Fibroblast of lung (primary cell): ENCODE results near the gene SEPTIN8. TPM values are rescaled to one million over a fixed set of nuclear protein-coding genes. Genes with fewer than 3 reads are reported as not detected.

ENCODE experiments used
- DNase-seq, 2 donors: peaks; one replicate each; pipeline versions ENCODE4 v3.0.0 to v3.0.0-alpha.2; 2010; ENCODE audit warnings: low read depth in 2 of 2
- H2AFZ ChIP-seq: 2 replicates; pipeline ENCODE4 v1.5.1; 2012; ENCODE audit warnings: low read length, control low read depth, inconsistent platforms
- H3K27ac ChIP-seq: 2 replicates; pipeline ENCODE4 v1.5.1; 2011; ENCODE audit warnings: low read length, control low read depth; ENCODE audit not compliant: insufficient read depth
- H3K27me3 ChIP-seq: 2 replicates; pipeline ENCODE4 v1.5.1; 2011; ENCODE audit warnings: mild to moderate bottlenecking, low read length; ENCODE audit not compliant: control insufficient read depth, insufficient read depth
- H3K36me3 ChIP-seq: 2 replicates; pipeline ENCODE4 v1.5.1; 2011; ENCODE audit warnings: low read length; ENCODE audit not compliant: control insufficient read depth, insufficient read depth
- H3K4me1 ChIP-seq: 2 replicates; pipeline ENCODE4 v1.5.1; 2011; ENCODE audit warnings: low read length; ENCODE audit not compliant: control insufficient read depth, insufficient read depth; ENCODE audit errors: extremely low read depth
- H3K4me2 ChIP-seq: 2 replicates; pipeline ENCODE4 v1.5.1; 2011; ENCODE audit warnings: low read length, control low read depth; ENCODE audit not compliant: insufficient read depth; ENCODE audit errors: extremely low read depth
- H3K4me3 ChIP-seq, 4 experiments: fragments of 200-600 bp in 1 of 4; sonication (generic) in 1 of 4; replicated peaks in 1 of 4; 2 replicates each; pipeline ENCODE4 v1.5.1; 2011 to 2016; ENCODE audit warnings: low read length in 4 of 4, low read depth in 3 of 4, mild to moderate bottlenecking in 3 of 4, control low read depth in 2 of 4, inconsistent platforms in 1 of 4, mixed read lengths in 1 of 4; ENCODE audit not compliant: insufficient read depth in 1 of 4; ENCODE audit errors: control extremely low read depth in 1 of 4
- H3K79me2 ChIP-seq: 2 replicates; pipeline ENCODE4 v1.5.1; 2012; ENCODE audit warnings: mild to moderate bottlenecking, low read length, inconsistent platforms; ENCODE audit not compliant: control insufficient read depth, insufficient read depth
- H3K9ac ChIP-seq: 2 replicates; pipeline ENCODE4 v1.5.1; 2011; ENCODE audit warnings: mild to moderate bottlenecking, low read length, control low read depth; ENCODE audit not compliant: insufficient read depth
- H3K9me3 ChIP-seq: 2 replicates; pipeline ENCODE4 v1.5.1; 2012; ENCODE audit warnings: low read depth, low read length; ENCODE audit not compliant: control insufficient read depth, insufficient read depth
- H4K20me1 ChIP-seq: 2 replicates; pipeline ENCODE4 v1.5.1; 2011; ENCODE audit warnings: low read length; ENCODE audit not compliant: control insufficient read depth, insufficient read depth; ENCODE audit errors: extremely low read depth
- CTCF ChIP-seq, 2 donors: IDR thresholded peaks in 1 of 2; conservative IDR thresholded peaks in 1 of 2; 1 replicate in 1 of 2; 2 replicates in 1 of 2; pipeline ENCODE4 v1.5.1; 2011 to 2012; ENCODE audit warnings: low read length in 2 of 2, control low read depth in 1 of 2, inconsistent platforms in 1 of 2, low read depth in 1 of 2, mild to moderate bottlenecking in 1 of 2
- EZH2 ChIP-seq: IDR thresholded peaks from 2 replicates; pipeline ENCODE4 v1.5.1; 2012; ENCODE audit warnings: low read length, control low read depth, mild to moderate bottlenecking; ENCODE audit errors: missing control alignments
- polyA plus RNA-seq, 2 donors: library from polyadenylated mRNA; depleted of rRNA in 1 of 2; stranded (reverse) in 1 of 2; unstranded in 1 of 2; fragments of >200 nt; gene quantifications; 2 replicates each; pipeline ENCODE4 v1.2.1, GENCODE V29; 2011 to 2012; ENCODE audit warnings: missing spikeins in 1 of 2
- total RNA-seq: library from RNA; depleted of rRNA; stranded (reverse); fragments of >200 nt; gene quantifications from 2 replicates; pipeline ENCODE4 v1.2.1, GENCODE V29; 2014

SEPTIN8 gene
- total and polyA plus RNA-seq, 2 donors (not counting 1 experiment from before 2014, with no cell fraction given), result 62.1 to 64.2 TPM

GRCh38 chr5:132790201-132790865 is 13.3 kb upstream of the SEPTIN8 start:
- H3K27me3 ChIP-seq, result peaks cover 5% of the 10 kb centered on the region
- H3K36me3 ChIP-seq, result no peaks in the 10 kb centered on the region
- H3K79me2 ChIP-seq, result no peaks in the 10 kb centered on the region
- no peaks in the 10 kb centered on the region for H4K20me1 ChIP-seq
- no peaks in the 10 kb centered on the region for H3K9me3 ChIP-seq
- DNase-seq, result no peak
- H2AFZ ChIP-seq, result no peak overlapping the region
- H3K9ac ChIP-seq, result no peak overlapping the region
- TF ChIP-seq EZH2 (no peak), CTCF (conservative IDR thresholded peaks at IDR 0.05 in 1 of 2, IDR thresholded peaks at IDR 0.05 in 1 of 2; ENCODE audit: low read depth in 1 of 2, low read length in 2 of 2) (no peak)
- H3K27ac ChIP-seq, result no peak overlapping the region
- H3K4me1 ChIP-seq, result peaks cover 2% of the 10 kb centered on the region
- no peak overlapping the region for H3K4me3 ChIP-seq
- no peak overlapping the region for H3K4me2 ChIP-seq

- Histone ChIP-seq H3K4me1 (peaks cover 2% of the 10 kb centered on the region), H3K4me2 (no peak overlapping the region), H3K27ac (no peak overlapping the region)
Observed at GRCh38 chr5:132788990-132789886, 12.2 kb upstream of the SEPTIN8 start.

More at GRCh38 chr5:132788990-132789886, 12.2 kb upstream of the SEPTIN8 start:
- Histone ChIP-seq H3K4me3 (no peak overlapping the region), H3K36me3 (no peaks in the 10 kb centered on the region), H3K9ac (no peak overlapping the region), H2AFZ (no peak overlapping the region), H3K9me3 (no peaks in the 10 kb centered on the region), H3K79me2 (no peaks in the 10 kb centered on the region), H3K27me3 (peaks cover 5% of the 10 kb centered on the region), H4K20me1 (no peaks in the 10 kb centered on the region)
- TF ChIP-seq EZH2 (no peak), CTCF (conservative IDR thresholded peaks at IDR 0.05 in 1 of 2, IDR thresholded peaks at IDR 0.05 in 1 of 2; ENCODE audit: low read depth in 1 of 2, low read length in 2 of 2) (no peak)
- DNase-seq, result no peak
